Endothelial cell (in vitro differentiated cells): Measurements from ENCODE around the gene CTNNAL1. TPM values are rescaled to one million over a fixed set of nuclear protein-coding genes. Genes with fewer than 3 reads are reported as not detected.

Experiments
- DNase-seq: peaks from one replicate; pipeline ENCODE4 v3.0.0; 2021; ENCODE audit warnings: low spot score
- H3K27ac Mint-ChIP-seq: one replicate; pipeline ENCODE4 v1.8.0; 2021; ENCODE audit warnings: mixed read lengths, inconsistent platforms; ENCODE audit not compliant: unreplicated experiment
- H3K27me3 Mint-ChIP-seq: one replicate; pipeline ENCODE4 v1.8.0; 2021; ENCODE audit warnings: mild to moderate bottlenecking, moderate library complexity, mixed read lengths, inconsistent platforms; ENCODE audit not compliant: unreplicated experiment
- H3K36me3 Mint-ChIP-seq: one replicate; pipeline ENCODE4 v1.8.0; 2021; ENCODE audit warnings: mild to moderate bottlenecking, low read depth, mixed read lengths, inconsistent platforms; ENCODE audit not compliant: unreplicated experiment
- H3K4me1 Mint-ChIP-seq: one replicate; pipeline ENCODE4 v1.8.0; 2021; ENCODE audit warnings: mild to moderate bottlenecking, mixed read lengths, inconsistent platforms; ENCODE audit not compliant: unreplicated experiment
- H3K4me3 Mint-ChIP-seq: one replicate; pipeline ENCODE4 v1.8.0; 2021; ENCODE audit warnings: mild to moderate bottlenecking, mixed read lengths, inconsistent platforms; ENCODE audit not compliant: unreplicated experiment
- H3K9me3 Mint-ChIP-seq: one replicate; pipeline ENCODE4 v1.8.0; 2021; ENCODE audit warnings: mixed read lengths, inconsistent platforms; ENCODE audit not compliant: unreplicated experiment
- CTCF ChIP-seq: fragments of 200-600 bp; sonication (generic); IDR thresholded peaks from one replicate; pipeline ENCODE4 v1.5.0; 2021; ENCODE audit warnings: antibody characterized with exemption; ENCODE audit not compliant: unreplicated experiment
- total RNA-seq: library from RNA; stranded (reverse); fragmentation: NEBNext Ultra II Directional; extraction: Animal tissue kit (Norgen Biotek cat#: 25700); gene quantifications from one replicate; pipeline ENCODE4 v1.2.1, GENCODE V29; 2021; ENCODE audit not compliant: unreplicated experiment

CTNNAL1 gene
- total RNA-seq, 1 donor from 2014 or later = 31.2 TPM

DNA sequence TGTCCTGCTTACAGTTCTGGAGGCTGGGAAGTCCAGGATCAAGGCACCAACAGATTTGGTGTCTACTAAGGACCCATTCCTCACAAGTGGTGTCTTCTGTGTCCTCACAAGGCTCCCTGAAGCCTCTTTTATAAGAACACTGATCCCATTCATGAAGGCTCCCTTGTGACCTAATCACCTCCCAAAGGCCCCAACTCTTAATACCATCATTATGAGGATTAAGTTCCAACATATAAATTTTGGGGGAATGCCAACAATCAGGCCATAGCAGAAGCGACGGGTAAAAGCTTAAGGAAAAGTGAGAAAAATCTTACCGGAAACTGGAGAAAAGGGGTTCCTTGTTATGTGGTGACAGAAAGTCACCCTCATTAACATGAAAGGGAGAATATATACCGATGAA, 11.2 kb downstream of the CTNNAL1 start:
- Mint-ChIP-seq H3K4me1 (peaks cover 4% of the 10 kb centered on the region), H3K36me3 (peaks cover 4% of the 10 kb centered on the region), H3K27me3 (peaks cover 1% of the 10 kb centered on the region), H3K27ac (no peak overlapping the region), H3K4me3 (no peak overlapping the region), H3K9me3 (no peaks in the 10 kb centered on the region)
- DNase-seq = no peak
- TF ChIP-seq CTCF = no peak

- DNase-seq = no peak
- Mint-ChIP-seq H3K27ac (no peak overlapping the region), H3K36me3 (peaks cover 4% of the 10 kb centered on the region), H3K4me1 (peaks cover 11% of the 10 kb centered on the region), H3K27me3 (peaks cover 3% of the 10 kb centered on the region), H3K9me3 (no peaks in the 10 kb centered on the region), H3K4me3 (no peak overlapping the region)
- no peak for TF ChIP-seq CTCF
These were observed 12.0 kb downstream of the CTNNAL1 start for GRCh38 chr9:109001275-109001676.

DNA sequence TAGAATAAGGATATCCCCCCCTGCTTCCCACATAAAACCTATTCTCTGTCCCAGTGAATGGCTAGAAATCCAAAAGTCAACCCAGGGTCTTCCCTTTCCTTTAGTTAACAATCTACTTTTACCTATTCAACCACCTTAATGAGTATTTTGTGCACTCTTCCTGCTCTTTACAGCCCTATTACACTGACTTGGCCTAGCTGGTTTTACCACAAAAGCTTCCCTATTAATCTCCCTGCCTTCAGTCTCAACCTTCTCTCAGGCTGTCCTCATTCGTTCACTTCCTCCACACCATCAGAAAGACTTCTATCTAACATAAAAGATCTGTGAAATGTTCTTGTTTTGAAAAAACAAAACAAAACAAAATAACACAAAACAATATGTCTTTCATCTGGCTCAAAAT, 16.2 kb downstream of the CTNNAL1 start:
- Mint-ChIP-seq H3K4me1 (peaks cover 22% of the 10 kb centered on the region), H3K4me3 (no peak overlapping the region)

GRCh38 chr9:108996643-108997042, 16.7 kb downstream of the CTNNAL1 start:
- Mint-ChIP-seq H3K27me3 (peaks cover 3% of the 10 kb centered on the region), H3K4me3 (no peak overlapping the region), H3K36me3 (no peaks in the 10 kb centered on the region), H3K27ac (no peak overlapping the region), H3K4me1 (peaks cover 22% of the 10 kb centered on the region), H3K9me3 (no peaks in the 10 kb centered on the region)
- TF ChIP-seq CTCF = no peak
- DNase-seq = no peak

More for the DNA sequence above, 16.2 kb downstream of the CTNNAL1 start:
- H3K27me3 Mint-ChIP-seq = peaks cover 3% of the 10 kb centered on the region
- H3K9me3 Mint-ChIP-seq = no peaks in the 10 kb centered on the region
- no peak for DNase-seq
- H3K27ac Mint-ChIP-seq = peak overlapping the region; percentile 28
- no peaks in the 10 kb centered on the region for H3K36me3 Mint-ChIP-seq
- no peak for TF ChIP-seq CTCF

GRCh38 chr9:108994695-108995094, 18.6 kb downstream of the CTNNAL1 start:
- Mint-ChIP-seq H3K27ac (no peak overlapping the region), H3K4me3 (no peak overlapping the region), H3K27me3 (peaks cover 3% of the 10 kb centered on the region), H3K4me1 (peaks cover 22% of the 10 kb centered on the region), H3K9me3 (no peaks in the 10 kb centered on the region), H3K36me3 (no peaks in the 10 kb centered on the region)
- no peak for DNase-seq
- no peak for TF ChIP-seq CTCF
